DOHH2 (cell line): Measurements from ENCODE around the gene KCNQ1.

Experiments used
- H3F3A ChIP-seq: fragments of 200-600 bp; sonication (generic), shearing (Covaris generic); 2 replicates; pipeline ENCODE4 v1.6.0; 2016; ENCODE audit warnings: antibody characterized with exemption, mild to moderate bottlenecking; ENCODE audit not compliant: control insufficient read depth, insufficient read depth
- H3K27ac ChIP-seq: fragments of 200-600 bp; sonication (generic); 2 replicates; pipeline ENCODE4 v1.5.1; 2014; ENCODE audit warnings: low read depth, mild to moderate bottlenecking, low read length, moderate library complexity
- H3K27me3 ChIP-seq: fragments of 200-600 bp; sonication (generic); 2 replicates; pipeline ENCODE4 v1.6.1; 2014; ENCODE audit warnings: mild to moderate bottlenecking, low read length, mixed read lengths; ENCODE audit not compliant: control insufficient read depth
- H3K36me3 ChIP-seq: fragments of 200-600 bp; sonication (generic); 2 replicates; pipeline ENCODE4 v1.6.1; 2014; ENCODE audit warnings: mild to moderate bottlenecking, low read length, moderate library complexity, mixed read lengths; ENCODE audit not compliant: control insufficient read depth
- H3K4me1 ChIP-seq: fragments of 200-600 bp; sonication (generic); 2 replicates; pipeline ENCODE4 v1.6.1; 2014; ENCODE audit warnings: mild to moderate bottlenecking, low read length, mixed read lengths; ENCODE audit not compliant: control insufficient read depth
- H3K4me2 ChIP-seq: fragments of 200-600 bp; sonication (generic); 2 replicates; pipeline ENCODE4 v1.6.0; 2014; ENCODE audit warnings: mild to moderate bottlenecking, low read length, moderate library complexity
- H3K4me3 ChIP-seq: fragments of 200-600 bp; sonication (generic); 2 replicates; pipeline ENCODE4 v1.5.1; 2014; ENCODE audit warnings: mild to moderate bottlenecking, low read length, mixed read lengths
- H3K79me2 ChIP-seq: fragments of 200-600 bp; sonication (generic); 2 replicates; pipeline ENCODE4 v1.6.1; 2014; ENCODE audit warnings: mild to moderate bottlenecking, low read length, mixed read lengths; ENCODE audit not compliant: control insufficient read depth
- H3K9me2 ChIP-seq: fragments of 200-600 bp; sonication (generic); replicated peaks from 2 replicates; pipeline ENCODE4 v1.6.1; 2014; ENCODE audit warnings: mild to moderate bottlenecking, low read length, mixed read lengths; ENCODE audit not compliant: control insufficient read depth
- H3K9me3 ChIP-seq: fragments of 200-600 bp; sonication (generic); 2 replicates; pipeline ENCODE4 v1.6.1; 2014; ENCODE audit warnings: antibody characterized with exemption, low read length, mixed read lengths; ENCODE audit not compliant: control insufficient read depth, insufficient read depth
- H4K20me1 ChIP-seq: fragments of 200-600 bp; sonication (generic); 2 replicates; pipeline ENCODE4 v1.6.0; 2014; ENCODE audit warnings: low read depth, mild to moderate bottlenecking, antibody characterized with exemption, low read length, moderate library complexity; ENCODE audit not compliant: control insufficient read depth, insufficient read depth
- EZH2phosphoT487 ChIP-seq: fragments of 200-600 bp; sonication (generic); IDR thresholded peaks from 2 replicates; pipeline ENCODE4 v1.6.1; 2017; ENCODE audit warnings: borderline replicate concordance, mild to moderate bottlenecking, antibody characterized with exemption, low read length, moderate library complexity, mixed read lengths
- TF ChIP-seq, protein P1 (sequence below): fragments of 200-600 bp; sonication (generic); IDR thresholded peaks from one replicate; pipeline ENCODE4 v1.5.1; 2014; ENCODE audit warnings: antibody characterized with exemption, mild to moderate bottlenecking, low read depth, low read length; ENCODE audit not compliant: poor library complexity, severe bottlenecking

The KCNQ1 gene

DNA sequence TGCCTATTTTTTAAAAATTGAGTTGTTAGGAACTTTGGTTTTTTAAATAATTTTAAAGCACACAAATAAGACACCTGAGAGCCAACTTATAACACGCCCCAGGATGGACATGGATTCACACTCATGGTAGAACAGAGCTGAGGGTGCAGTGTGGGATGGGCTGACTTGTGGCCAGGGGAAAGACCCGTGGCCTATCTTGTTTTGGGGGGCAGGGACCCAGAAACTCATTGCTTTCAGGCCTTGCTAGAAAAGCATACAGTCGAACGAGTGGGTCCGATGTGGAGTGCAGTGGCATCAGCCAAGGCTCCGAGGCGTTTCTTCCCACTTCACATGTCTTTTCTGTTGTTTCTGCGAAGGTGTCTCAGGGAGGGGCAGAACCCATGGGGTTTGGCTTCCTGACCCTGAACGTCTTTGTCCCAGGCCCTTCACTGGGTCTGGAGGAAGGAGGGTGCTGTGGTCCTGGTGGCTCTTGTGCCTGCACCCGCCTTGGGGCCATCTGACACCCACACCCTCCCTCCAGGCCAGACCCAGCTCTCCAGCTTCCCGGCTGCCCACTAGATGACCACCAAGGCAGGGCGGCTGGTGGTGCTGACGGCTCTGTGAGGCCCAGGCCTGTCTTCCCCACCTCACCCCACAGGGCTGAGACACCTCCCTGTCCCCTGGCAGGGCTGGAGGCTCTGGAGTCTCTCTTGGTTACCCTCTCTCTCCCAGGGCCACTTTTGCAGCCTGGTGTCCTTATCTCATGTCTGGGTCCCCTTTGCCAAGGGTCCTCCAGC is 120.8 kb downstream of the KCNQ1 start:
- no peaks in the 10 kb centered on the region for H3K4me1 ChIP-seq
- no peak overlapping the region for H3K27ac ChIP-seq
- TF ChIP-seq, protein P1, sequence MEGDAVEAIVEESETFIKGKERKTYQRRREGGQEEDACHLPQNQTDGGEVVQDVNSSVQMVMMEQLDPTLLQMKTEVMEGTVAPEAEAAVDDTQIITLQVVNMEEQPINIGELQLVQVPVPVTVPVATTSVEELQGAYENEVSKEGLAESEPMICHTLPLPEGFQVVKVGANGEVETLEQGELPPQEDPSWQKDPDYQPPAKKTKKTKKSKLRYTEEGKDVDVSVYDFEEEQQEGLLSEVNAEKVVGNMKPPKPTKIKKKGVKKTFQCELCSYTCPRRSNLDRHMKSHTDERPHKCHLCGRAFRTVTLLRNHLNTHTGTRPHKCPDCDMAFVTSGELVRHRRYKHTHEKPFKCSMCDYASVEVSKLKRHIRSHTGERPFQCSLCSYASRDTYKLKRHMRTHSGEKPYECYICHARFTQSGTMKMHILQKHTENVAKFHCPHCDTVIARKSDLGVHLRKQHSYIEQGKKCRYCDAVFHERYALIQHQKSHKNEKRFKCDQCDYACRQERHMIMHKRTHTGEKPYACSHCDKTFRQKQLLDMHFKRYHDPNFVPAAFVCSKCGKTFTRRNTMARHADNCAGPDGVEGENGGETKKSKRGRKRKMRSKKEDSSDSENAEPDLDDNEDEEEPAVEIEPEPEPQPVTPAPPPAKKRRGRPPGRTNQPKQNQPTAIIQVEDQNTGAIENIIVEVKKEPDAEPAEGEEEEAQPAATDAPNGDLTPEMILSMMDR, result no peak
- TF ChIP-seq EZH2phosphoT487, result no peak
- no peaks in the 10 kb centered on the region for H3K36me3 ChIP-seq
- H3K4me3 ChIP-seq, result no peak overlapping the region
- no peaks in the 10 kb centered on the region for H3K27me3 ChIP-seq
- H3K9me3 ChIP-seq, result no peaks in the 10 kb centered on the region
- H3K79me2 ChIP-seq, result no peaks in the 10 kb centered on the region
- H3F3A ChIP-seq, result no peaks in the 10 kb centered on the region
- H3K9me2 ChIP-seq, result no peaks in the 10 kb centered on the region
- H4K20me1 ChIP-seq, result no peaks in the 10 kb centered on the region
- no peak overlapping the region for H3K4me2 ChIP-seq

DNA sequence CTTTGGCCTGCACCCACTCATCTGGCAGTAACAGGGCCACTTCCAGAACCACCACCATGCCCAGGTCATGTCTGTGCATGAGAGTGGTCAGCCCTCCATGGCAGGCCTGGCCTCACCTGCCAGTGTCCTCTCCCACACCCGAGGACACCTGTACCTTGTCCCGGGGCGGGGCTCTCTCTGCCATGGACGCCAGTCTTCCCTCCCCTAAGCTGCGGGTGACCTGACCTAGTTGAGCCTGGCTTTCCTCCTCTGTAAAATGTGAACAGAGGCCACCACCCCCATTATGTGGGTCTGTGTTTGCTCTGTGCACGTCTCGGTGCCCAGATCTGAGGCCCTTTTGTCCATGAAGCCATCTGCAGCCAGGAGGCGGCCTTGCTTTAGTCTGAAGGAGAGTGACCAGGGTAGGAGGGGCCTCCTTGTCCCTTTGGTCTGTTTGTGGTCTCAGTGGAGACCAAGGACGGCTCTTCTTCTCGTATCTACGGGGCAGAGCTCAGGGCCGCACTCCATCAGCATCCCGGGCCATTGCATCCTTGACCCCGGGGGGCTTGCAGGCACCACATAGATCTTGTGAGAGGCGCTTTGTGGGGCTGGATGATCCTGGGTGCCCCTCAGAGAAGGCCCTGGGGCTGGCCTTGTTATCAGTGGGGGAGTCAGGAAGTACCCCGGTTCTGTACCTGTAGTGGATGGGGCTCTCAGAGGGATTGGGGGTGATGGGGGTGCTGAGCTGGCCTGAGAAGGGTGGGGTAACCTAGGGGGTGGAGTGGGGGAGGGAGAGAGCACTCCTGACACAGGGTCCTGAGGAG is 121.6 kb downstream of the KCNQ1 start:
- Histone ChIP-seq H3F3A (no peaks in the 10 kb centered on the region), H3K36me3 (no peaks in the 10 kb centered on the region), H3K9me2 (no peaks in the 10 kb centered on the region), H3K4me2 (no peak overlapping the region), H3K27ac (no peak overlapping the region), H3K27me3 (no peaks in the 10 kb centered on the region), H3K4me1 (no peaks in the 10 kb centered on the region), H3K9me3 (no peaks in the 10 kb centered on the region), H4K20me1 (no peaks in the 10 kb centered on the region), H3K4me3 (no peak overlapping the region), H3K79me2 (no peaks in the 10 kb centered on the region)
- TF ChIP-seq EZH2phosphoT487, result no peak
- TF ChIP-seq, protein P1, result no peak

DNA sequence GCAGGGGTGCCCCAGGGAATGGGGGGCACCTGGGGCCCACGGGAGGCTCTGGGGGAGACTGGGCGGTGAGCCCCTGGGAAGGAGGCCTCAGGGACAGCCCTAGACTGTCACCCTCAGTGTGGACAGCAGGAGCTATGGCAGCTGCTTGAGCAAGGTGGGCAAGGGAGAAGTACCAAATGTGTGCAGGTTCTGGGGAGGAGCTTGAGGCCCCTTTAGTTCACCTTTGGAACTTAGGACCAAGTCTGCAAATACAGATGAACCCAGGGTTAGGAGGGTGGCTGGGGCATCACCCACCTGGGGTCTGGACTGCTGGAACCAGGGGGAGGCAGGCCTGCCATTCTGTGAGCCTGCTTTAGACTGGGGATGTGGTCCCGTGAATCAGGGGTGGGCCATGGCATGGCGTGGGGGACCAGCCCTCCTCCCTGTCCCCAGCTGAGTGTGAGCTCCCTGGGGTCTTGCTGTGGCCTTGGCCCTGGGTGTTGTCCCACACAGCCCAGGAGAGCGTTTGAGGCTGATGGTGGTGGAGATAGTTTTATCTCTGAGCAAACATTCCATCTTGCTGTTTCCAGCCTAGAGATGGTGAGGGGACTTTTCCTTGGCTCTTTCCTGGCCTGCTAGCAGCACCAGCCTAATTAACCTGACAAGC is 122.3 kb downstream of the KCNQ1 start:
- H4K20me1 ChIP-seq, result no peaks in the 10 kb centered on the region
- H3K27me3 ChIP-seq, result no peaks in the 10 kb centered on the region
- no peaks in the 10 kb centered on the region for H3K79me2 ChIP-seq
- H3K4me1 ChIP-seq, result no peaks in the 10 kb centered on the region
- H3F3A ChIP-seq, result no peaks in the 10 kb centered on the region
- no peak overlapping the region for H3K27ac ChIP-seq
- TF ChIP-seq, protein P1, result no peak
- no peak for TF ChIP-seq EZH2phosphoT487
- no peaks in the 10 kb centered on the region for H3K9me3 ChIP-seq
- no peak overlapping the region for H3K4me2 ChIP-seq
- no peaks in the 10 kb centered on the region for H3K9me2 ChIP-seq
- no peaks in the 10 kb centered on the region for H3K36me3 ChIP-seq
- H3K4me3 ChIP-seq, result no peak overlapping the region
